Trophoblast cell (in vitro differentiated cells and primary cell): ENCODE measurements around the gene CCR6.

Source experiments
- DNase-seq, 2 donors: peaks; one replicate each; pipeline ENCODE4 v3.0.0-alpha.2; 2016
- H2AFZ ChIP-seq: 2 replicates; pipeline ENCODE4 v1.6.1; 2013; ENCODE audit warnings: low read length, moderate library complexity, mild to moderate bottlenecking; ENCODE audit not compliant: insufficient read depth, poor library complexity
- H2AK5ac ChIP-seq: 2 replicates; pipeline ENCODE4 v1.6.1; 2013; ENCODE audit warnings: mild to moderate bottlenecking, low read length
- H2BK120ac ChIP-seq: 2 replicates; pipeline ENCODE4 v1.6.1; 2013; ENCODE audit warnings: low read length, mild to moderate bottlenecking, moderate library complexity; ENCODE audit not compliant: insufficient read depth, poor library complexity
- H2BK12ac ChIP-seq: 2 replicates; pipeline ENCODE4 v1.6.1; 2013; ENCODE audit warnings: mild to moderate bottlenecking, low read length, moderate library complexity
- H2BK5ac ChIP-seq: 2 replicates; pipeline ENCODE4 v1.6.1; 2013; ENCODE audit warnings: low read length, low read depth, moderate library complexity, mild to moderate bottlenecking; ENCODE audit not compliant: poor library complexity
- H3K14ac ChIP-seq: 2 replicates; pipeline ENCODE4 v1.6.1; 2013; ENCODE audit warnings: mild to moderate bottlenecking, low read length
- H3K18ac ChIP-seq: 2 replicates; pipeline ENCODE4 v1.6.1; 2013; ENCODE audit warnings: mild to moderate bottlenecking, low read length
- H3K23ac ChIP-seq: 2 replicates; pipeline ENCODE4 v1.6.1; 2013; ENCODE audit warnings: low read length
- H3K27ac ChIP-seq: 2 replicates; pipeline ENCODE4 v1.5.1; 2013; ENCODE audit warnings: low read depth, mild to moderate bottlenecking, inconsistent platforms, low read length, moderate library complexity
- H3K27me3 ChIP-seq: 2 replicates; pipeline ENCODE4 v1.6.1; 2013; ENCODE audit warnings: inconsistent platforms, mild to moderate bottlenecking, low read length, moderate library complexity; ENCODE audit not compliant: insufficient read depth
- H3K36me3 ChIP-seq, 2 experiments: 1 replicate in 1 of 2; 2 replicates in 1 of 2; pipeline ENCODE4 v1.6.1; 2013; ENCODE audit warnings: low read length in 2 of 2, mild to moderate bottlenecking in 2 of 2, moderate library complexity in 1 of 2; ENCODE audit not compliant: insufficient read depth in 2 of 2, control insufficient read depth in 1 of 2
- H3K4ac ChIP-seq: 2 replicates; pipeline ENCODE4 v1.6.1; 2013; ENCODE audit warnings: low read depth, mild to moderate bottlenecking, low read length, moderate library complexity
- H3K4me1 ChIP-seq, 2 experiments: 1 replicate in 1 of 2; 2 replicates in 1 of 2; pipeline ENCODE4 v1.6.1; 2013; ENCODE audit warnings: low read length in 2 of 2, mild to moderate bottlenecking in 2 of 2, moderate library complexity in 1 of 2; ENCODE audit not compliant: insufficient read depth in 2 of 2, control insufficient read depth in 1 of 2
- H3K4me2 ChIP-seq: 2 replicates; pipeline ENCODE4 v1.6.1; 2013; ENCODE audit warnings: inconsistent platforms, mild to moderate bottlenecking, low read length, moderate library complexity
- H3K4me3 ChIP-seq: 2 replicates; pipeline ENCODE4 v1.5.1; 2013; ENCODE audit warnings: mild to moderate bottlenecking, low read depth, low read length, inconsistent platforms
- H3K79me1 ChIP-seq: one replicate; pipeline ENCODE4 v1.6.1; 2013; ENCODE audit warnings: low read length
- H3K79me2 ChIP-seq: 2 replicates; pipeline ENCODE4 v1.6.1; 2013; ENCODE audit warnings: low read length, mild to moderate bottlenecking; ENCODE audit not compliant: control insufficient read depth, insufficient read depth, poor library complexity
- H3K9ac ChIP-seq: 2 replicates; pipeline ENCODE4 v1.6.1; 2013; ENCODE audit warnings: mild to moderate bottlenecking, low read length
- H3K9me3 ChIP-seq: 2 replicates; pipeline ENCODE4 v1.6.1; 2013; ENCODE audit warnings: low read depth, mild to moderate bottlenecking, control low read depth, inconsistent platforms, low read length; ENCODE audit not compliant: insufficient read depth
- H4K12ac ChIP-seq: 2 replicates; pipeline ENCODE4 v1.6.1; 2013; ENCODE audit warnings: low read depth, mild to moderate bottlenecking, low read length, moderate library complexity
- H4K8ac ChIP-seq: 2 replicates; pipeline ENCODE4 v1.6.1; 2013; ENCODE audit warnings: low read depth, mild to moderate bottlenecking, low read length, moderate library complexity
- H4K91ac ChIP-seq: one replicate; pipeline ENCODE4 v1.6.1; 2013; ENCODE audit warnings: low read depth, mild to moderate bottlenecking, low read length, moderate library complexity
- WGBS: extraction: QIAGEN DNeasy Blood & Tissue Kit; methylation state at CpG from one replicate; pipeline ENCODE4 v1.1.7; 2013; ENCODE audit warnings: missing lambda C conversion rate; ENCODE audit not compliant: insufficient read length, insufficient coverage; ENCODE audit errors: extremely low coverage; 5-methylcytosine and 5-hydroxymethylcytosine counted together

Gene CCR6

GRCh38 chr6:167148997-167149396 is 26.1 kb downstream of the CCR6 start:
- Histone ChIP-seq H2BK12ac (no peak overlapping the region), H3K9me3 (peaks cover 4% of the 10 kb centered on the region), H2AFZ (no peak overlapping the region), H3K27me3 (no peaks in the 10 kb centered on the region), H3K23ac (no peak overlapping the region), H3K4me2 (no peak overlapping the region), H4K8ac (no peak overlapping the region), H2BK5ac (no peak overlapping the region), H3K79me1 (no peaks in the 10 kb centered on the region), H2BK120ac (no peak overlapping the region), H4K91ac (no peak overlapping the region), H3K36me3 (no peaks in the 10 kb centered on the region), H3K4me1 (peaks cover 0 to 6% of the 10 kb centered on the region in 2 experiments), H3K4me3 (no peak overlapping the region), H3K9ac (no peak overlapping the region), H4K12ac (no peak overlapping the region), H3K14ac (no peak overlapping the region), H3K79me2 (no peaks in the 10 kb centered on the region), H2AK5ac (no peak overlapping the region), H3K27ac (no peak overlapping the region), H3K4ac (no peak overlapping the region), H3K18ac (no peak overlapping the region)
- DNase-seq, result no peak
- WGBS, result no CpG with 5 or more reads among the region's 5 CpGs

GRCh38 chr6:167150941-167151549 is 28.1 kb downstream of the CCR6 start:
- Histone ChIP-seq H4K8ac (no peak overlapping the region), H3K4me3 (no peak overlapping the region), H4K91ac (no peak overlapping the region), H3K9ac (no peak overlapping the region), H3K27ac (no peak overlapping the region), H2BK5ac (no peak overlapping the region), H3K18ac (no peak overlapping the region), H3K4me2 (no peak overlapping the region), H3K36me3 (no peaks in the 10 kb centered on the region), H2AK5ac (no peak overlapping the region), H2BK120ac (no peak overlapping the region), H3K23ac (no peak overlapping the region), H3K79me1 (no peaks in the 10 kb centered on the region), H2BK12ac (no peak overlapping the region), H3K9me3 (peaks cover 1% of the 10 kb centered on the region), H3K4me1 (peaks cover 0 to 6% of the 10 kb centered on the region in 2 experiments), H3K14ac (no peak overlapping the region), H4K12ac (no peak overlapping the region), H3K79me2 (no peaks in the 10 kb centered on the region), H3K27me3 (no peaks in the 10 kb centered on the region), H2AFZ (no peak overlapping the region), H3K4ac (no peak overlapping the region)
- DNase-seq, result peak in 1 of 2 donors; percentile 2
- WGBS, result no CpG with 5 or more reads among the region's 6 CpGs

GRCh38 chr6:167151648-167152047 is 28.8 kb downstream of the CCR6 start:
- H4K12ac ChIP-seq, result no peak overlapping the region
- no peak overlapping the region for H2BK5ac ChIP-seq
- no peak overlapping the region for H3K23ac ChIP-seq
- H3K18ac ChIP-seq, result no peak overlapping the region
- H3K9me3 ChIP-seq, result peaks cover 1% of the 10 kb centered on the region
- no peaks in the 10 kb centered on the region for H3K36me3 ChIP-seq
- no peak overlapping the region for H3K4ac ChIP-seq
- no peaks in the 10 kb centered on the region for H3K79me2 ChIP-seq
- H4K8ac ChIP-seq, result no peak overlapping the region
- H3K9ac ChIP-seq, result no peak overlapping the region
- H3K79me1 ChIP-seq, result no peaks in the 10 kb centered on the region
- WGBS, result no CpG with 5 or more reads among the region's 7 CpGs
- H2BK12ac ChIP-seq, result no peak overlapping the region
- H3K4me1 ChIP-seq, result peaks cover 0 to 6% of the 10 kb centered on the region in 2 experiments
- H2AFZ ChIP-seq, result no peak overlapping the region
- no peaks in the 10 kb centered on the region for H3K27me3 ChIP-seq
- no peak overlapping the region for H2BK120ac ChIP-seq
- H2AK5ac ChIP-seq, result no peak overlapping the region
- H3K27ac ChIP-seq, result no peak overlapping the region
- no peak overlapping the region for H3K4me3 ChIP-seq
- H3K4me2 ChIP-seq, result no peak overlapping the region
- no peak overlapping the region for H3K14ac ChIP-seq
- no peak for DNase-seq
- H4K91ac ChIP-seq, result no peak overlapping the region

DNA sequence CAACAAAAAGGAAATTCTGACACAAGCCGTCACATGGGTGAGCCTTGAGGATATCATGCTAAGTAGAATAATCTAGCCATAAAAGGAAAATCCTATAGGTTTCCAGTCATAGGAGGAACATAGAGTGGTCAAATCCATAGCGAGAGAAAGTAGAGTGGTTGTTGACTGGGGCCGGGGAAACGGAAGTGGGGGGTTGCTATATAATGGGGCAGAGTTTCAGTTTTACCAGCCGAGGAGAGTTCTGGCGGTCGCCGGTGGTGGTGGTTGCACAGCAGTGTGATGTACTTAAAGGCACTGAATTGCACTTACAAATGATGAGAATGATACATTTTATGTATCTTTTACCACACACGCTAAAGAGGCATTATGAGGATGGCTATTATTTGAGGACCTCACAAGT is 30.0 kb downstream of the CCR6 start:
- Histone ChIP-seq H3K9me3 (peaks cover 4% of the 10 kb centered on the region), H3K79me1 (no peaks in the 10 kb centered on the region), H3K23ac (no peak overlapping the region), H2BK12ac (no peak overlapping the region), H2BK120ac (no peak overlapping the region), H3K4me3 (no peak overlapping the region), H3K4ac (no peak overlapping the region), H3K18ac (no peak overlapping the region), H3K27me3 (no peaks in the 10 kb centered on the region), H2AK5ac (no peak overlapping the region), H3K9ac (no peak overlapping the region), H2BK5ac (no peak overlapping the region), H3K79me2 (no peaks in the 10 kb centered on the region), H3K27ac (no peak overlapping the region), H4K12ac (no peak overlapping the region), H4K91ac (no peak overlapping the region), H3K4me1 (no peaks in the 10 kb centered on the region), H3K14ac (no peak overlapping the region), H3K36me3 (no peaks in the 10 kb centered on the region), H2AFZ (no peak overlapping the region), H4K8ac (no peak overlapping the region), H3K4me2 (no peak overlapping the region)
- no peak for DNase-seq
- no CpG with 5 or more reads among the region's 9 CpGs for WGBS
